Nephron (organoid): Measurements from ENCODE around the gene SLC25A39.

ENCODE experiments used
- H3K27ac Mint-ChIP-seq, 3 experiments: 2 replicates each; pipeline ENCODE4 v1.8.0; 2020; ENCODE audit warnings: mixed read lengths in 3 of 3, mild to moderate bottlenecking in 2 of 3, moderate library complexity in 1 of 3
- H3K27me3 Mint-ChIP-seq: 2 replicates; pipeline ENCODE4 v1.8.0; 2021; ENCODE audit warnings: low read depth, mild to moderate bottlenecking, moderate library complexity, mixed read lengths
- H3K36me3 Mint-ChIP-seq: 2 replicates; pipeline ENCODE4 v1.8.0; 2020; ENCODE audit warnings: low read depth, mixed read lengths
- H3K4me1 Mint-ChIP-seq: 2 replicates; pipeline ENCODE4 v1.8.0; 2020; ENCODE audit warnings: mixed read lengths
- H3K4me3 Mint-ChIP-seq, 3 experiments: 2 replicates each; pipeline ENCODE4 v1.8.0; 2020; ENCODE audit warnings: mild to moderate bottlenecking in 3 of 3, mixed read lengths in 3 of 3, moderate library complexity in 2 of 3
- H3K9me3 Mint-ChIP-seq: 2 replicates; pipeline ENCODE4 v1.8.0; 2020; ENCODE audit warnings: mixed read lengths
- TF ChIP-seq, protein P1 (sequence below), 3 experiments: fragments of 200-600 bp; sonication (generic); IDR thresholded peaks; one replicate each; pipeline ENCODE4 v1.5.0; 2021; ENCODE audit warnings: antibody characterized with exemption in 3 of 3; ENCODE audit not compliant: unreplicated experiment in 3 of 3

Gene SLC25A39

DNA sequence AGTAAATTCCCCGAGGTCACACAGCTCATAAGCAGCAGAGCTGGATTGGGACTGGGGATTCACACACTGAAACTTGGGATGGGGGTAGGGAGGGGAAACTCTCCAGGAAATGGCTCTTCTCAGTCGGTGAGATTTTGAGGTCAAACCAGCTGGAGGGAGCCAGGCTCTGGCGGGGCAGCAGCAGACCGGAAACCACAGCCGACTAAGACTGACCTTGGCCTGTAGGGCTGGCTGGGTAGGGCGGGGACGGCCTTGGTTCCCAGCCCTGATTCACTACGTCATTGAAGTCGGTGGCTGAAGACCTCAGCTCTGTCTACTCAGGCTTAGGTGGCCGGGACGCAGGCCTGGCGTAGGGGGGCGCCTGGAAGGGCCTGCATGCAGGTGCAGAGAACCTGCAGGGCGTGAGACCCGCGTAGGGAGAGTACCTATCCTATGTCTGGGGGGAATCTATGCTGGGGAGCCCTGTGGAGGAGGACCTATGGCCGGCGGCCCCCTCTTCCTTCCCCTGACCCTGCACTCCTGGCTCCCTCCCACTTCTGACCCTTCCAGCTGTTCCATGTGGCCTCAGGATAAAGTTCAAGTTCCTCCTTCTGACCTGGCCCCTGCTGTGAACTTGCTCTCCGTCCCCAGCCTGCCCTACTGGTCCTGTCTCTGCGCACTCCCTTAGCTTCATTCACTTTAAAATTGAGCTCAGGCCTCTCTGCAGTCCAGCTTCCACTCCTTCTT, 44.8 kb downstream of the SLC25A39 start:
- peaks cover 5% of the 10 kb centered on the region for H3K4me1 Mint-ChIP-seq
- H3K27me3 Mint-ChIP-seq, result peaks cover 18% of the 10 kb centered on the region
- no peaks in the 10 kb centered on the region for H3K9me3 Mint-ChIP-seq
- no peaks in the 10 kb centered on the region for H3K36me3 Mint-ChIP-seq
- H3K27ac Mint-ChIP-seq, result peak overlapping the region in 1 of 3 experiments; percentile 24
- no peak overlapping the region for H3K4me3 Mint-ChIP-seq
- TF ChIP-seq, protein P1, sequence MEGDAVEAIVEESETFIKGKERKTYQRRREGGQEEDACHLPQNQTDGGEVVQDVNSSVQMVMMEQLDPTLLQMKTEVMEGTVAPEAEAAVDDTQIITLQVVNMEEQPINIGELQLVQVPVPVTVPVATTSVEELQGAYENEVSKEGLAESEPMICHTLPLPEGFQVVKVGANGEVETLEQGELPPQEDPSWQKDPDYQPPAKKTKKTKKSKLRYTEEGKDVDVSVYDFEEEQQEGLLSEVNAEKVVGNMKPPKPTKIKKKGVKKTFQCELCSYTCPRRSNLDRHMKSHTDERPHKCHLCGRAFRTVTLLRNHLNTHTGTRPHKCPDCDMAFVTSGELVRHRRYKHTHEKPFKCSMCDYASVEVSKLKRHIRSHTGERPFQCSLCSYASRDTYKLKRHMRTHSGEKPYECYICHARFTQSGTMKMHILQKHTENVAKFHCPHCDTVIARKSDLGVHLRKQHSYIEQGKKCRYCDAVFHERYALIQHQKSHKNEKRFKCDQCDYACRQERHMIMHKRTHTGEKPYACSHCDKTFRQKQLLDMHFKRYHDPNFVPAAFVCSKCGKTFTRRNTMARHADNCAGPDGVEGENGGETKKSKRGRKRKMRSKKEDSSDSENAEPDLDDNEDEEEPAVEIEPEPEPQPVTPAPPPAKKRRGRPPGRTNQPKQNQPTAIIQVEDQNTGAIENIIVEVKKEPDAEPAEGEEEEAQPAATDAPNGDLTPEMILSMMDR (IDR thresholded peaks at IDR 0.05; ENCODE audit: unreplicated experiment in 3 of 3), result no peak

DNA sequence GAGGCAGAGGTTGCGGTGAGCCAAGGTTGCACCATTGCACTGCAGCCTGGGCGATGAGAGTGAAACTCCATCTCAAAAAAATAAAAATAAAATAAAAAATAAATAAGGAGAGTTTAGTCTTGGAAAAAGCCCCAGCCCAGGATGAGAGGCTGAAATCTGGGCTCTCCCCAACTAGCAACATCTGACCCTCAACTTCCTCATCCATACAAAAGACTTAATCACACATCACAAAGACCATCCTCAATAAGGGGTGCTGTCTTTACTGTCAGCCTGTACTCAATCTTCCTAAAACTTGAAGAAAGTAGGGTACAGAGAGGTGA, 45.3 kb downstream of the SLC25A39 start:
- TF ChIP-seq, protein P1 (IDR thresholded peaks at IDR 0.05; ENCODE audit: unreplicated experiment in 3 of 3), result no peak
- peak overlapping the region in 1 of 3 experiments; percentile 24 for H3K27ac Mint-ChIP-seq
- H3K4me3 Mint-ChIP-seq, result no peak overlapping the region
- peaks cover 18% of the 10 kb centered on the region for H3K27me3 Mint-ChIP-seq
- no peaks in the 10 kb centered on the region for H3K36me3 Mint-ChIP-seq
- H3K9me3 Mint-ChIP-seq, result no peaks in the 10 kb centered on the region
- H3K4me1 Mint-ChIP-seq, result peaks cover 5% of the 10 kb centered on the region

DNA sequence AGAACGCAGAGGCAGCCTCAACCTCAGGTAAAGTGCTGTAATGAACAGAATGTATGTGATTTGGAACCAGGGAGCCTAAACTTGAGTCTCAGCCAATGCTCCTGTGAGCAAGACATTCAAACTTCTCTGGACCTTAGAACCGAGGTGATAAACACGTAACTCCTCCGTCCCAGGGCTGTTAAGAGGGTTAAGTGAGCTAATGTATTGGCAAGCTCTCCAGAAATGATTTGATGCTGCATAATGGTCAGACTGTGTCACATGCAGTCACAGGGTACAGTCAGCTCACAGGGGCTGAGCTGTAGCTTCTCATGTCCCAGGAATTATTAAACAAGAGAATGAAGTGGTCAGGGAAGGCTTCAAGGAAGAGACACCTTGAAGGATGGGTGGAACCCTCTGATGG, 46.6 kb downstream of the SLC25A39 start:
- H3K4me1 Mint-ChIP-seq, result peaks cover 9% of the 10 kb centered on the region
- H3K4me3 Mint-ChIP-seq, result no peak overlapping the region
- no peaks in the 10 kb centered on the region for H3K9me3 Mint-ChIP-seq
- TF ChIP-seq, protein P1 (IDR thresholded peaks at IDR 0.05; ENCODE audit: unreplicated experiment in 3 of 3), result no peak
- H3K27me3 Mint-ChIP-seq, result peaks cover 18% of the 10 kb centered on the region
- H3K27ac Mint-ChIP-seq, result no peak overlapping the region
- no peaks in the 10 kb centered on the region for H3K36me3 Mint-ChIP-seq

DNA sequence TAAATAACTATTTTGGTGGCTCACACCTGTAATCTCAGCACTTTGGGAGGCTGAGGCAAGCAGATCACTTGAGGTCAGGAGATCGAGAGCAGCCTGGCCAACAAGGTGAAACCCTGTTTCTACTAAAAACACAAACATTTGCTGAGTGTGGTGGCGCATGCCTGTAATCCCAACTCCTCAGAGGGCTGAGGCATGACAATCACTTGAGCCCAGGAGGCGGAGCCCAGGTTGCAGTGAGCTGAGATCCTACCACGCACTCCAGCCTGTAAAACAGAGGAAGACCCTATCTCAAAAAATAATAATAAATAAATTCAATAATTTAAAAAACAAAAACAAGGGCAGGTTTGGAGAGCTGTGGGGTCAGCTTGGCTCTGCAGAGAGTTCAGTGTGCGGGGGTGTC, 51.0 kb downstream of the SLC25A39 start:
- TF ChIP-seq, protein P1 (IDR thresholded peaks at IDR 0.05; ENCODE audit: unreplicated experiment in 3 of 3), result no peak
- no peak overlapping the region for H3K27ac Mint-ChIP-seq
- peaks cover 13% of the 10 kb centered on the region for H3K4me1 Mint-ChIP-seq
- no peaks in the 10 kb centered on the region for H3K9me3 Mint-ChIP-seq
- peaks cover 19% of the 10 kb centered on the region for H3K27me3 Mint-ChIP-seq
- H3K36me3 Mint-ChIP-seq, result no peaks in the 10 kb centered on the region
- H3K4me3 Mint-ChIP-seq, result no peak overlapping the region

DNA sequence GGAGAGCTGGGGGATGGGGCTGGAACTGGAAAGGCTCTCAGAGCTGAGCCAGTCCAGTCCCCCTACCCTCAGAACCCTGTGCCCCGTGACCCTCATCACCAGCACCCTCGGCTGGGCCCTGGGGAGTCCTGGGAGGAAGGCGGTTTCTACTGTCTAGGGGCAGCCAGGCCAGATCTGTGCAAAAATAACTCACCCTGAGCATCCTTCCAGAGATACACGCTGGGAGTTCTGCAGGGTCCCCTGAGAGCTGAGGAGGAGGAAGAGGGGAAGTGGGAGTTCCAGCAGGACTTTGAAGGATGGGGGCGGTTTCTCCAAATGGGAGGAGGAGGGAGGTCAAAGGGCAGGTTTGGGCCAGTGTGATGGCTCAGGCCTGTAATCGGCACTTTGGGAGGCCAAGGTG, 51.7 kb downstream of the SLC25A39 start:
- Mint-ChIP-seq H3K4me3 (no peak overlapping the region), H3K27me3 (peaks cover 19% of the 10 kb centered on the region), H3K36me3 (no peaks in the 10 kb centered on the region), H3K27ac (no peak overlapping the region), H3K4me1 (peaks cover 13% of the 10 kb centered on the region), H3K9me3 (no peaks in the 10 kb centered on the region)
- TF ChIP-seq, protein P1 (IDR thresholded peaks at IDR 0.05; ENCODE audit: unreplicated experiment in 3 of 3), result no peak

DNA sequence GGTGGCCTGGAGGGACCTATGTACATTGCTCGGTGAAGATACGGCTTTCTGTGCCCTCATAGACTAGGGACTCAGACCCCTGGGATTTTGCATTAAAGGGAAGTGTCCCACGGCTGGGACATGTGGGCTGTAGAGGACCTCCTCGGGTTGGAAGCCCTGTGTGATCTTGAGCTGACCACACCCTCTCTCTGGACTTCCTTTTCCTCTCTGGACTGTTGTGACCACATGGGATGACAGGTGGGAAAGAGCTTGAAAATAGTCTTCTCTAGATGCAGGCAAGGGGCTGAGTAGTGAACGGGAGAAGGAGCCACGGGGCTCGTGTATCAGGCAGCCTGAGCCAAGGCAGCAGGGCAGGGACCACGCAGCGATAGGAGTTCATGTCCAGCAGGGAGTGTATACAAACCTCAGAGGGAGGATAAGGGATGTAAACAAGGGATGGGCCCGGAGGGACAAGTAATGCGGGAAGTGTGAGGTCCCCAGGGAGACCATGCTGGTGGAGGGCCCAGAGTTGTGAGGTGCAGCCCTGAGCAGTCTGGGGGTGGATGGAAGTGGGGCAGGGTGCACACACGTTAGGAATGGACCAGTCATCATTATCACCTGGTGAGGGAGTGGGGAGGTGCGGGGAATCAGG, 52.2 kb downstream of the SLC25A39 start:
- Mint-ChIP-seq H3K36me3 (no peaks in the 10 kb centered on the region), H3K4me1 (peaks cover 13% of the 10 kb centered on the region), H3K27ac (no peak overlapping the region), H3K4me3 (peak overlapping the region in 1 of 3 experiments; percentile 12), H3K27me3 (peaks cover 19% of the 10 kb centered on the region), H3K9me3 (no peaks in the 10 kb centered on the region)
- TF ChIP-seq, protein P1 (IDR thresholded peaks at IDR 0.05; ENCODE audit: unreplicated experiment in 3 of 3), result no peak
